PC-3 (cell line): ENCODE data around the gene PPY. TPM values are rescaled to one million over a fixed set of nuclear protein-coding genes. Genes with fewer than 3 reads are reported as not detected.

Experiments
- ATAC-seq: fragments of 200-7000 bp; cut with Tn5 transposase; 2 replicates; pipeline ENCODE4 v1.9.1; 2020; ENCODE audit warnings: mild to moderate bottlenecking, moderate library complexity
- BruUV-seq: library from RNA; stranded (reverse); fragments of 400-500 nt; replicated peaks from 2 replicates; lab custom pipeline; 2021; lab: Mats Ljungman, UMichigan
- CTCF ChIA-PET: fragments of 300-600 bp; sonication (Branson Sonifier 250); formaldehyde crosslinking; loops from one replicate; lab custom pipeline; 2022; ENCODE audit warnings: antibody characterized with exemption; lab: Charles Lee
- POLR2A ChIA-PET: fragments of 300-600 bp; sonication (Branson Sonifier 250); formaldehyde crosslinking; loops from one replicate; lab custom pipeline; 2022; ENCODE audit warnings: antibody characterized with exemption; ENCODE audit not compliant: unreplicated experiment; lab: Charles Lee
- DNase-seq: peaks from one replicate; pipeline ENCODE4 v3.0.0-alpha.2; 2015
- H2AFZ ChIP-seq: fragments of 300-600 bp; sonication (generic); 2 replicates; pipeline ENCODE4 v1.6.0; 2016; ENCODE audit warnings: antibody characterized with exemption, low read length
- H3F3A ChIP-seq: fragments of 300-600 bp; sonication (generic); one replicate; pipeline ENCODE4 v1.6.0; 2017; ENCODE audit warnings: antibody characterized with exemption, low read length, control low read depth, mild to moderate bottlenecking; ENCODE audit not compliant: unreplicated experiment
- H3K27ac ChIP-seq: fragments of 300-600 bp; sonication (generic); 2 replicates; pipeline ENCODE4 v1.5.1; 2016; ENCODE audit warnings: mild to moderate bottlenecking, low read length
- H3K27me3 ChIP-seq: fragments of 300-600 bp; sonication (generic); 2 replicates; pipeline ENCODE4 v1.6.1; 2016; ENCODE audit warnings: low read length, mixed read lengths
- H3K36me3 ChIP-seq: fragments of 300-600 bp; sonication (generic); 2 replicates; pipeline ENCODE4 v1.6.1; 2016; ENCODE audit warnings: low read depth, mixed run types, low read length, mixed read lengths
- H3K4me1 ChIP-seq: fragments of 300-600 bp; sonication (generic); 2 replicates; pipeline ENCODE4 v1.5.1; 2016; ENCODE audit warnings: low read length; ENCODE audit not compliant: insufficient read depth
- H3K4me2 ChIP-seq: fragments of 300-600 bp; sonication (generic); 2 replicates; pipeline ENCODE4 v1.6.0; 2016; ENCODE audit warnings: low read length
- H3K4me3 ChIP-seq: fragments of 300-600 bp; sonication (generic); 2 replicates; pipeline ENCODE4 v1.5.1; 2016; ENCODE audit warnings: mild to moderate bottlenecking, low read length, mixed read lengths
- H3K79me2 ChIP-seq: fragments of 300-600 bp; sonication (generic); 2 replicates; pipeline ENCODE4 v1.6.1; 2017; ENCODE audit warnings: low read length, mixed read lengths
- H3K9ac ChIP-seq: fragments of 300-600 bp; sonication (generic); 2 replicates; pipeline ENCODE4 v1.6.0; 2016; ENCODE audit warnings: mild to moderate bottlenecking, low read length
- H3K9me2 ChIP-seq: fragments of 300-600 bp; sonication (generic); replicated peaks from 2 replicates; pipeline ENCODE4 v1.6.1; 2016; ENCODE audit warnings: mixed run types, low read length, mixed read lengths
- H3K9me3 ChIP-seq: fragments of 300-600 bp; sonication (generic); 2 replicates; pipeline ENCODE4 v1.6.1; 2016; ENCODE audit warnings: low read length, mixed read lengths
- H4K20me1 ChIP-seq: fragments of 300-600 bp; sonication (generic); 2 replicates; pipeline ENCODE4 v1.6.1; 2016; ENCODE audit warnings: low read length, mixed read lengths
- EZH2 ChIP-seq: fragments of 300-600 bp; sonication (generic); IDR thresholded peaks from one replicate; pipeline ENCODE4 v1.6.1; 2017; ENCODE audit warnings: antibody characterized with exemption, mild to moderate bottlenecking, low read length; ENCODE audit not compliant: unreplicated experiment
- EZH2phosphoT487 ChIP-seq: fragments of 300-600 bp; sonication (generic); IDR thresholded peaks from 2 replicates; pipeline ENCODE4 v1.6.1; 2018; ENCODE audit warnings: mild to moderate bottlenecking, antibody characterized with exemption, low read length, borderline replicate concordance
- intact Hi-C: fragments of 100-400 bp; cut with micrococcal nuclease; formaldehyde crosslinking; loops from 2 replicates; pipeline ENCODE4 v1.9.0; 2023
- total RNA-seq: library from RNA; depleted of rRNA; stranded (reverse); fragments of >200 nt; gene quantifications from 2 replicates; pipeline ENCODE4 v1.2.3, GENCODE V29; 2014
- TF ChIP-seq, protein P1 (sequence below): fragments of 300-600 bp; sonication (generic); conservative IDR thresholded peaks from 2 replicates; pipeline ENCODE4 v1.5.1; 2017; ENCODE audit warnings: antibody characterized with exemption, low read depth, mild to moderate bottlenecking, low read length

The PPY gene
- total RNA-seq, 1 experiment from 2014 or later = not detected

DNA sequence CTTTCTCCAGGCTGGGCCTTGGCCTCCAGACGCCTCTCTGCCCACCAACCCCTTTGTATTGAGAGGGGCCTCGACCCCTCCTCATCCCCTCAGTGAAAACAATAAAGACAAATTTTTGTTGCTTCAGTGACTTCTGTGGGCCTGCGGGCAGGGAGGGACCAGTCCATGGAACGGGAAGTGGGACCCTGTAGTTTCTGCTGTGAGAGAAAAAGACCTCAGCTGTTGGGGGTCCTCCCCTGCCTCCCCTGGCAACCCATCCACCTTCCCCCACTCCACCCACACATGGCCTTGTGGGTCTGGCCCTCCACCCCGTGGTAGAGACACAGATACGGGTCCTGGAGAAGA is 3.5 kb downstream of the PPY start:
- no peak for TF ChIP-seq EZH2phosphoT487
- TF ChIP-seq, protein P1, sequence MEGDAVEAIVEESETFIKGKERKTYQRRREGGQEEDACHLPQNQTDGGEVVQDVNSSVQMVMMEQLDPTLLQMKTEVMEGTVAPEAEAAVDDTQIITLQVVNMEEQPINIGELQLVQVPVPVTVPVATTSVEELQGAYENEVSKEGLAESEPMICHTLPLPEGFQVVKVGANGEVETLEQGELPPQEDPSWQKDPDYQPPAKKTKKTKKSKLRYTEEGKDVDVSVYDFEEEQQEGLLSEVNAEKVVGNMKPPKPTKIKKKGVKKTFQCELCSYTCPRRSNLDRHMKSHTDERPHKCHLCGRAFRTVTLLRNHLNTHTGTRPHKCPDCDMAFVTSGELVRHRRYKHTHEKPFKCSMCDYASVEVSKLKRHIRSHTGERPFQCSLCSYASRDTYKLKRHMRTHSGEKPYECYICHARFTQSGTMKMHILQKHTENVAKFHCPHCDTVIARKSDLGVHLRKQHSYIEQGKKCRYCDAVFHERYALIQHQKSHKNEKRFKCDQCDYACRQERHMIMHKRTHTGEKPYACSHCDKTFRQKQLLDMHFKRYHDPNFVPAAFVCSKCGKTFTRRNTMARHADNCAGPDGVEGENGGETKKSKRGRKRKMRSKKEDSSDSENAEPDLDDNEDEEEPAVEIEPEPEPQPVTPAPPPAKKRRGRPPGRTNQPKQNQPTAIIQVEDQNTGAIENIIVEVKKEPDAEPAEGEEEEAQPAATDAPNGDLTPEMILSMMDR = no peak
- no peak for TF ChIP-seq EZH2
- intact Hi-C loops = no loop called here
- ChIA-PET POLR2A (no interaction called here), CTCF (interaction anchor here (1.1 kb wide), 1 partner anchor 28 kb away, joined by 3 read pairs; no protein-coding TSS in a partner anchor)
- Histone ChIP-seq H3K36me3 (no peaks in the 10 kb centered on the region), H3K9me2 (no peaks in the 10 kb centered on the region), H3K4me1 (peaks cover 3% of the 10 kb centered on the region; the same call in 1 of the 2 replicates), H2AFZ (no peak overlapping the region), H3K27ac (no peak overlapping the region), H3K27me3 (no peaks in the 10 kb centered on the region), H3K4me3 (no peak overlapping the region), H3F3A (no peaks in the 10 kb centered on the region), H3K9me3 (no peaks in the 10 kb centered on the region), H4K20me1 (no peaks in the 10 kb centered on the region), H3K9ac (no peak overlapping the region), H3K4me2 (no peak overlapping the region), H3K79me2 (no peaks in the 10 kb centered on the region)
- no TSS peak for BruUV-seq
- ATAC-seq (no peak), DNase-seq (no peak)

DNA sequence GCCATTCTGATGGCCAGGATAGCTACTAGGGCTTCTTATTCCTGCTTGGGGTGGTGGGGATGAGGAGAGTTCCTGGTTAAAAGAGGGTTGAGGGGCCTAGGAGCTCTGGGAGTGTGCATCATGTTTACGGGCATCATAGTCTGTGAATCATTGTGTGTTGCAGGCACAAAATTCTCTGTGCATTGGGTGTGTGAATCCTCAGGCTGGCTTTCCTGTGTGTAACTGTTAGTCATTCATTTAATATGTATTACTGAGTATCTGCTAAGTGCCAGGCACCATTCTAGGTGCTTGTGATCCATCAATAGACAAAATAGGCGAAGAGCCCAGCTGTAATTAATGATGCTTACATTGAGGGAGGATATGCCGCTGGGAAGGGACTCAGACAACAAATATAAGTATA is 5.8 kb downstream of the PPY start:
- H3K4me2 ChIP-seq = no peak overlapping the region
- TF ChIP-seq, protein P1 = no peak
- TF ChIP-seq EZH2phosphoT487 (no peak), EZH2 (no peak)
- CTCF ChIA-PET = no interaction called here
- H2AFZ ChIP-seq = no peak overlapping the region
- ATAC-seq = peak; percentile 76
- H3K4me3 ChIP-seq = no peak overlapping the region
- no peaks in the 10 kb centered on the region for H4K20me1 ChIP-seq
- no peaks in the 10 kb centered on the region for H3K79me2 ChIP-seq
- no TSS peak for BruUV-seq
- H3K36me3 ChIP-seq = no peaks in the 10 kb centered on the region
- no peak overlapping the region for H3K27ac ChIP-seq
- H3K9me3 ChIP-seq = no peaks in the 10 kb centered on the region
- peak; percentile 70 for DNase-seq
- no peaks in the 10 kb centered on the region for H3K9me2 ChIP-seq
- POLR2A ChIA-PET = no interaction called here
- no peak overlapping the region for H3K9ac ChIP-seq
- H3F3A ChIP-seq = no peaks in the 10 kb centered on the region
- intact Hi-C loops = no loop called here
- peaks cover 3% of the 10 kb centered on the region; the same call in 1 of the 2 replicates for H3K4me1 ChIP-seq
- H3K27me3 ChIP-seq = no peaks in the 10 kb centered on the region

DNA sequence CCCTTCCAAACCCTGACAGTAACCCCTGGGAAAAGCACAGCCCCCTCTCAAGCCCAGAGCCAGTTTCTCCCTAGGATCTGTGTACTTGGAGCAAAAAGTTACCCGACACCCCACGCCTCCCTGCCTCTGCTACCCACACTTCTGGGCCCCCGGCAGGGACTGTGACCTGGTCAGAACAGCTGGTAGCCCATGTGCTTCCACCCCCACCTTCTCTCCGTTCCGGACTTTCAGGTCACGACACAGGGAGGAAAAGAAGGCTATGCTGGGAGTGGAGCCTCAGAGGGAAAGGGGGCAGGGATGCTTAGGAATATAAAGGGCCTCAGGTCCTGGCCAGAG is 6.4 kb downstream of the PPY start:
- TF ChIP-seq EZH2phosphoT487 (no peak), EZH2 (no peak)
- TF ChIP-seq, protein P1 = no peak
- Histone ChIP-seq H3K36me3 (no peaks in the 10 kb centered on the region), H3K9ac (no peak overlapping the region), H3K4me2 (no peak overlapping the region), H3F3A (no peaks in the 10 kb centered on the region), H3K27ac (no peak overlapping the region), H3K4me3 (no peak overlapping the region), H3K79me2 (no peaks in the 10 kb centered on the region), H3K4me1 (peaks cover 3% of the 10 kb centered on the region; the same call in 1 of the 2 replicates), H3K9me2 (no peaks in the 10 kb centered on the region), H4K20me1 (no peaks in the 10 kb centered on the region), H3K27me3 (no peaks in the 10 kb centered on the region), H2AFZ (no peak overlapping the region), H3K9me3 (no peaks in the 10 kb centered on the region)
- ChIA-PET POLR2A (no interaction called here), CTCF (no interaction called here)
- ATAC-seq = no peak
- intact Hi-C loops = no loop called here
- no TSS peak for BruUV-seq
- DNase-seq = no peak
